Thyroid gland (tissue), 4 donors: ENCODE data around the gene SEPTIN10. TPM values are rescaled to one million over a fixed set of nuclear protein-coding genes. Genes with fewer than 3 reads are reported as not detected.

ENCODE experiments used
- DNase-seq, 2 donors: peaks; one replicate each; pipeline ENCODE4 v3.0.0-alpha.2; 2019
- H3K27ac ChIP-seq, 3 donors: fragments of 200-600 bp; sonication (generic); 1 replicate in 2 of 3; 2 replicates in 1 of 3; pipeline ENCODE4 v1.5.1; 2016 to 2019; ENCODE audit warnings: mild to moderate bottlenecking in 1 of 3, moderate library complexity in 1 of 3
- H3K27me3 ChIP-seq: fragments of 200-600 bp; sonication (generic); one replicate; pipeline ENCODE4 v1.5.1; 2019
- H3K36me3 ChIP-seq, 2 donors: fragments of 200-600 bp; sonication (generic); one replicate each; pipeline ENCODE4 v1.5.1; 2016 to 2019
- H3K4me1 ChIP-seq, 2 donors: fragments of 200-600 bp; sonication (generic); one replicate each; pipeline ENCODE4 v1.5.1; 2017 to 2019
- H3K4me3 ChIP-seq, 3 donors: fragments of 200-600 bp; sonication (generic); replicated peaks in 1 of 3; 1 replicate in 2 of 3; 2 replicates in 1 of 3; pipeline ENCODE4 v1.5.1; 2016; ENCODE audit warnings: mild to moderate bottlenecking in 1 of 3
- H3K9me3 ChIP-seq: fragments of 200-600 bp; sonication (generic); one replicate; pipeline ENCODE4 v1.5.1; 2017
- POLR2A ChIP-seq, 2 donors: fragments of 450-650 bp; IDR thresholded peaks; one replicate each; pipeline ENCODE4 v1.6.1; 2017; ENCODE audit warnings: antibody characterized with exemption in 2 of 2, mild to moderate bottlenecking in 2 of 2, moderate library complexity in 1 of 2
- WGBS, 2 donors: methylation state at CpG; one replicate each; pipeline ENCODE4 v1.1.5; 2017; 5-methylcytosine and 5-hydroxymethylcytosine counted together
- intact Hi-C: fragments of 100-400 bp; cut with DNase I; formaldehyde crosslinking; loops from one replicate; pipeline ENCODE4 v1.15.1; 2023
- total RNA-seq, 4 donors: library from RNA; depleted of rRNA; stranded (reverse); fragments of >200 nt; gene quantifications; one replicate each; pipeline ENCODE4 v1.2.3, GENCODE V29; 2016
- TF ChIP-seq, protein P1 (sequence below), 6 experiments: fragments of 200-600 bp in 3 of 6; fragments of 450-650 bp in 3 of 6; sonication (generic) in 3 of 6; IDR thresholded peaks; one replicate each; pipeline ENCODE4 v1.5.1; 2016 to 2019; ENCODE audit warnings: antibody characterized with exemption in 6 of 6, mild to moderate bottlenecking in 2 of 6, inconsistent platforms in 1 of 6, moderate library complexity in 1 of 6

SEPTIN10 gene
- total RNA-seq, 4 donors from 2014 or later: 61.7 to 99.3 (median 70.4) TPM

DNA sequence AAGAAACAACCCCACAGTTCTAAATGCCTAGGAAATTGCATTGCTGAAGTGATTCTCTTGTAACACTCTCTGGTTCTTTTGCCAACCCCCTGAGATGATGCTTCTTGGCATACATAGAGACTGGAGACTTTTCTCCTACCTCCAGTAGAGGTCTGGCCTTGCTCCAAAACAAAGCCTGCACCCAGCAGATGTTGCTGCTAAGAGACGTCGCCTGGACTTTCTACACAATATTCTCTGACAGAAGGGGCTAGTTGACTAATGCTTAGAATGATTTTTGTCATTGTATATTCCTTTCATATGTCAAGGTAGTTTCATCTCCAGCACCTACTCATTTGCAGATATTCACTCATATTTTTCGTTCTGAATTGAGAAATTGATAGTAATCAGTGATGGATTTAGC, 25.0 kb upstream of the SEPTIN10 start:
- no peaks in the 10 kb centered on the region for H3K36me3 ChIP-seq
- intact Hi-C loops: no loop called here
- no peaks in the 10 kb centered on the region for H3K4me1 ChIP-seq
- no peak for DNase-seq
- no peak for TF ChIP-seq POLR2A (IDR thresholded peaks at IDR 0.05)
- TF ChIP-seq, protein P1, sequence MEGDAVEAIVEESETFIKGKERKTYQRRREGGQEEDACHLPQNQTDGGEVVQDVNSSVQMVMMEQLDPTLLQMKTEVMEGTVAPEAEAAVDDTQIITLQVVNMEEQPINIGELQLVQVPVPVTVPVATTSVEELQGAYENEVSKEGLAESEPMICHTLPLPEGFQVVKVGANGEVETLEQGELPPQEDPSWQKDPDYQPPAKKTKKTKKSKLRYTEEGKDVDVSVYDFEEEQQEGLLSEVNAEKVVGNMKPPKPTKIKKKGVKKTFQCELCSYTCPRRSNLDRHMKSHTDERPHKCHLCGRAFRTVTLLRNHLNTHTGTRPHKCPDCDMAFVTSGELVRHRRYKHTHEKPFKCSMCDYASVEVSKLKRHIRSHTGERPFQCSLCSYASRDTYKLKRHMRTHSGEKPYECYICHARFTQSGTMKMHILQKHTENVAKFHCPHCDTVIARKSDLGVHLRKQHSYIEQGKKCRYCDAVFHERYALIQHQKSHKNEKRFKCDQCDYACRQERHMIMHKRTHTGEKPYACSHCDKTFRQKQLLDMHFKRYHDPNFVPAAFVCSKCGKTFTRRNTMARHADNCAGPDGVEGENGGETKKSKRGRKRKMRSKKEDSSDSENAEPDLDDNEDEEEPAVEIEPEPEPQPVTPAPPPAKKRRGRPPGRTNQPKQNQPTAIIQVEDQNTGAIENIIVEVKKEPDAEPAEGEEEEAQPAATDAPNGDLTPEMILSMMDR (IDR thresholded peaks at IDR 0.05): no peak
- H3K27ac ChIP-seq: no peak overlapping the region
- H3K27me3 ChIP-seq: no peaks in the 10 kb centered on the region
- no peak overlapping the region for H3K4me3 ChIP-seq
- no peaks in the 10 kb centered on the region for H3K9me3 ChIP-seq
- 79 to 81% methylated on average over 3 of the region's 3 CpGs for WGBS, 2 donors

DNA sequence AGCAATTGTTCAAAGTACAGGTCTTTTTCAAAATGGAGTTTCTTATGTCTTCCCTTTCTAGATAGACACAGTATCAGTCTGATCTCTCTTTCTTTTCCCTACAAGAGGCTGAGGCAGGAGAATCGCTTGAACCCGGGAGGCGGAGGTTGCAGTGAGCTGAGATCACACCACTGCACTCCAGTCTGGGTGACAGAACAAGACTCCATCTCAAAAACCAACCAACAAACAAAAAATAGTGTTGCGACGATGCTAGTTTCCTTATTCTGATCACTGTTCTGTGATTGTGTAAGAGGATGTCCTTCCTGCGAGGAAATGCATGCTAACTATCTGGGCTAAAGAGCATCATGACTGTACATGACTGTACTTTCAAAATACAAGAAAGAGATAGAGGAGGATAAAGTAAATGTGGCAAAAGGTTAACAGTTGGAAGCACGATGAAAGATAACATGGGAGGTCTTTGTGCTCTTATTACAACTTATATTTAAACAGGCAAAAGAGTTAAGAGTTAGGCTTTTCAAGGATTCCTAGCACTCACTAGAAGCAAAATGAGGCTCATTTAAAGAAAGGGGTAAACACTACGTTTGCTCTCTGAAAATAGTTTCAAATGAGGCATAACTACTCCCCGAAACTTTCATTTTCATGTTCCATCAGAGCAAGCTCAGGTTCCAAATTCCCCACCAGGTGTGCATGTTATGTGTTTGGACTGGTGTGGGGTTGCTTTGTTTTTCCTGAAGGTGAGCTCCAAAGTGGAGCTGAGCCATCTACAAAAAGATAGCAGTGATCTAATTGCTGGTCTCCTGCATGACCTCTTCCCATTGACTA, 24.2 kb upstream of the SEPTIN10 start:
- H3K9me3 ChIP-seq: no peaks in the 10 kb centered on the region
- DNase-seq: no peak
- H3K36me3 ChIP-seq: no peaks in the 10 kb centered on the region
- no peaks in the 10 kb centered on the region for H3K27me3 ChIP-seq
- no peak overlapping the region for H3K27ac ChIP-seq
- no peaks in the 10 kb centered on the region for H3K4me1 ChIP-seq
- TF ChIP-seq, protein P1 (IDR thresholded peaks at IDR 0.05): no peak
- no peak for TF ChIP-seq POLR2A (IDR thresholded peaks at IDR 0.05)
- no peak overlapping the region for H3K4me3 ChIP-seq
- WGBS, 2 donors: 80 to 86% methylated on average over 9 of the region's 9 CpGs
- intact Hi-C loops: no loop called here

DNA sequence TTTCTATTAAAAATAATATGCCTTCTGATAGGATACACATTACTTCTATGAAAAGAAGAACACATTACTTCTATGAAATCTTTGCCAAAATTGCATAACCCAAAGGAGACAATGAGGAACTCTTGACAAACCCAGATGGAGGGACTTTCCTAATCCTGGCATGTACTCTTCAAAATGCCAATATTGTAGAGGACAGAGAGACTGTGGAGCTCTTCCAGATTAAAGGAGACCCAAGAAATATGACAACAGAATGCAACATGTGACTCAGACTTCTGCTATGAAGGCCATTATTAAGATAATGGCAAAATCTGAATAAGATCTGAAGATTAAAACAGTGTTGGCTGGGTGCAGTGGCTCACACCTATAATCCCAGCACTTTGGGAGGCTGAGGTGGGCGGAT, 22.6 kb upstream of the SEPTIN10 start:
- intact Hi-C loops: no loop called here
- H3K9me3 ChIP-seq: no peaks in the 10 kb centered on the region
- H3K27me3 ChIP-seq: no peaks in the 10 kb centered on the region
- no peak overlapping the region for H3K4me3 ChIP-seq
- H3K36me3 ChIP-seq: no peaks in the 10 kb centered on the region
- no peak for DNase-seq
- H3K27ac ChIP-seq: no peak overlapping the region
- WGBS, 2 donors: 91 to 96% methylated on average over 1 of the region's 1 CpG
- TF ChIP-seq, protein P1 (IDR thresholded peaks at IDR 0.05): no peak
- TF ChIP-seq POLR2A (IDR thresholded peaks at IDR 0.05): no peak
- H3K4me1 ChIP-seq: no peaks in the 10 kb centered on the region

DNA sequence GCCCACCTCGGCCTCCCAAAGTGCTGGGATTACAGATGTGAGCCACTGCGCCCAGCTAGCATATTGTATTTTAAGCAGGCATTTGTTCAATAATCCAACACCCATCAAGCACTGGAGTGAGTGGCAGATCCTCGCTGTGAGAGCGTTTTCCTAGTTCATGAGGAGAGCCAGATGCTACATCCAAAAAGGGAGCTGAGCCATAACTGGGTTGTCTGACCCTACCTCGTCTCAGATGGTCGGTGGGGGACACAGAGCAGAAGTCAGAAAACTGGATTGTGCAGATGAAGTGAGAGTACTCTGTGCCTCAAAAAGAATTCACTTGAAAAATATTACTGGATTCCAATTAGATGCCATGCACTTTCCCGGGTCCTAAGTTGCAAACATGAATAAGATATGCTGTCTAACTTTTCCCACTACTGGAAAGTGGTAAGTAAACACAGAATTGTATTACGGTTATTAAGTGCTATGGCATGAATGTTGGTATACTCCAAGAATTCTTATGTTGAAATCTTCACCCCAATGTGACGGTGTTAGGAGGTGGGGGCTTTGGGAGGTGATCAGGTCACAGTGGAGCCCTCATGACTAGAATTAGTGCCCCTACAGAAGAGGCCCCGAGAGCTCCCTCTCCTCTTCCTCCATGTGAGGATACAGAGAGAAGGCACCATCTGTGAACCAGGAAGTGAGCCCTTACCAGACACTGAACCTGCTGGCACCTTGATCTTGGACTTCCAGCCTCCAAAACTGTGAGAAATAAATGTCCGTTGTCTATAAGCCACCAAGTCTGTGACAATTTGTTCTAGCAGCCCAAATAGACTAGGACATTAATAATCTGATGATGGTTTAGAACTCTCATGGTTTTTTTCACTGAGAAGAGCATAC, 21.9 kb upstream of the SEPTIN10 start:
- intact Hi-C loops: no loop called here
- no peaks in the 10 kb centered on the region for H3K36me3 ChIP-seq
- no peak overlapping the region for H3K27ac ChIP-seq
- H3K9me3 ChIP-seq: no peaks in the 10 kb centered on the region
- TF ChIP-seq POLR2A (IDR thresholded peaks at IDR 0.05): no peak
- TF ChIP-seq, protein P1 (IDR thresholded peaks at IDR 0.05): no peak
- no peaks in the 10 kb centered on the region for H3K4me1 ChIP-seq
- H3K27me3 ChIP-seq: no peaks in the 10 kb centered on the region
- WGBS, 2 donors: 92 to 94% methylated on average over 11 of the region's 11 CpGs
- no peak overlapping the region for H3K4me3 ChIP-seq
- DNase-seq: no peak
